GM18505 (cell line): ENCODE results near the gene CMPK1.

Source experiments
- ATAC-seq: cut with Tn5 transposase; IDR thresholded peaks from one replicate; pipeline ENCODE4 v1.9.1; 2021; ENCODE audit not compliant: unreplicated experiment
- POLR2A ChIP-seq: IDR thresholded peaks from 4 replicates; pipeline ENCODE4 v1.6.1; 2011; ENCODE audit warnings: borderline replicate concordance; ENCODE audit not compliant: insufficient read depth, insufficient read length; ENCODE audit errors: extremely low read depth

CMPK1 gene

GRCh38 chr1:47415728-47416318 lies 82.2 kb downstream of the CMPK1 start, which contains the start of gene FOXE3:
FOXE3 (plus strand) TSS chr1:47416285; CDS start chr1:47416316, 31 bp downstream.
- ATAC-seq: no peak
- no peak for TF ChIP-seq POLR2A

GRCh38 chr1:47416319-47417169 lies 83.0 kb downstream of the CMPK1 start:
- no peak for ATAC-seq
- TF ChIP-seq POLR2A: no peak

GRCh38 chr1:47417170-47418044 lies 83.8 kb downstream of the CMPK1 start:
- ATAC-seq: no peak

GRCh38 chr1:47418122-47418521 lies 84.5 kb downstream of the CMPK1 start:
- no peak for ATAC-seq
- no peak for TF ChIP-seq POLR2A

More at GRCh38 chr1:47417170-47418044, 83.8 kb downstream of the CMPK1 start:
- no peak for TF ChIP-seq POLR2A

GRCh38 chr1:47418681-47419325 lies 85.2 kb downstream of the CMPK1 start:
- no peak for TF ChIP-seq POLR2A
- ATAC-seq: no peak

- no peak for TF ChIP-seq POLR2A
- ATAC-seq: no peak
Observed at GRCh38 chr1:47420547-47420946, 87.0 kb downstream of the CMPK1 start.

- no peak for TF ChIP-seq POLR2A
- no peak for ATAC-seq
Observed at GRCh38 chr1:47423872-47424271, 90.3 kb downstream of the CMPK1 start.

- TF ChIP-seq POLR2A: no peak
- no peak for ATAC-seq
Observed at GRCh38 chr1:47424336-47424982, 90.9 kb downstream of the CMPK1 start.
